IMR-90 (cell line): ENCODE measurements around the gene CLIP3. TPM values are rescaled to one million over a fixed set of nuclear protein-coding genes. Genes with fewer than 3 reads are reported as not detected.

ENCODE experiments used
- ATAC-seq: fragments of 200-7000 bp; cut with Tn5 transposase; 2 replicates; pipeline ENCODE4 v1.9.1; 2020; ENCODE audit warnings: low read depth, mild to moderate bottlenecking, moderate library complexity
- BruUV-seq: library from RNA; stranded (reverse); fragments of 400-500 nt; replicated peaks from 2 replicates; lab custom pipeline; 2021; lab: Mats Ljungman, UMichigan
- CTCF ChIA-PET: fragments of 300-600 bp; formaldehyde crosslinking; extraction: SDS; loops from one replicate; lab custom pipeline; 2021; ENCODE audit warnings: antibody characterized with exemption; lab: Yijun Ruan, JAX
- POLR2A ChIA-PET: fragments of 300-600 bp; sonication (Branson Sonifier 250); formaldehyde crosslinking; loops from one replicate; lab custom pipeline; 2022; ENCODE audit warnings: antibody characterized with exemption; ENCODE audit not compliant: unreplicated experiment; lab: Charles Lee
- DNase-seq: peaks from one replicate; pipeline ENCODE4 v3.0.0; 2013
- H2AFZ ChIP-seq: replicated peaks from 2 replicates; pipeline ENCODE3; 2013; ENCODE audit warnings: low read length, mild to moderate bottlenecking; ENCODE audit not compliant: poor library complexity
- H2AK5ac ChIP-seq: 2 replicates; pipeline ENCODE4 v1.6.1; 2013; ENCODE audit warnings: low read depth, low read length, inconsistent platforms
- H2AK9ac ChIP-seq: replicated peaks from 2 replicates; pipeline ENCODE3; 2013; ENCODE audit warnings: mild to moderate bottlenecking, low read depth, low read length, moderate library complexity; ENCODE audit not compliant: poor library complexity
- H2BK120ac ChIP-seq: 2 replicates; pipeline ENCODE4 v1.6.1; 2013; ENCODE audit warnings: low read depth, low read length, inconsistent platforms
- H2BK15ac ChIP-seq: 3 replicates; pipeline ENCODE4 v1.6.1; 2013; ENCODE audit warnings: low read depth, low read length, inconsistent platforms
- H2BK20ac ChIP-seq: 2 replicates; pipeline ENCODE4 v1.6.1; 2013; ENCODE audit warnings: low read depth, mild to moderate bottlenecking, inconsistent platforms, low read length, moderate library complexity
- H2BK5ac ChIP-seq: 2 replicates; pipeline ENCODE4 v1.6.1; 2013; ENCODE audit warnings: mild to moderate bottlenecking, low read depth, low read length, inconsistent platforms; ENCODE audit not compliant: poor library complexity, severe bottlenecking
- H3K14ac ChIP-seq: replicated peaks from 2 replicates; pipeline ENCODE4 v1.6.1; 2013; ENCODE audit warnings: low read depth, low read length, inconsistent platforms
- H3K18ac ChIP-seq: 2 replicates; pipeline ENCODE4 v1.6.1; 2013; ENCODE audit warnings: low read depth, low read length, control low read depth
- H3K23ac ChIP-seq: 2 replicates; pipeline ENCODE4 v1.6.1; 2013; ENCODE audit warnings: low read depth, low read length, inconsistent platforms
- H3K27ac ChIP-seq: 2 replicates; pipeline ENCODE4 v1.5.1; 2013; ENCODE audit warnings: mild to moderate bottlenecking, control low read depth, low read length; ENCODE audit not compliant: insufficient read depth
- H3K27me3 ChIP-seq: 2 replicates; pipeline ENCODE4 v1.6.1; 2013; ENCODE audit warnings: low read length; ENCODE audit not compliant: control insufficient read depth, insufficient read depth
- H3K36me3 ChIP-seq: 2 replicates; pipeline ENCODE4 v1.6.1; 2013; ENCODE audit warnings: low read length, mixed read lengths; ENCODE audit not compliant: control insufficient read depth, insufficient read depth
- H3K4ac ChIP-seq: 2 replicates; pipeline ENCODE4 v1.6.1; 2013; ENCODE audit warnings: low read depth, low read length, inconsistent platforms
- H3K4me1 ChIP-seq: 2 replicates; pipeline ENCODE4 v1.6.1; 2013; ENCODE audit warnings: low read length, mixed read lengths; ENCODE audit not compliant: control insufficient read depth, insufficient read depth
- H3K4me2 ChIP-seq: 2 replicates; pipeline ENCODE4 v1.6.1; 2013; ENCODE audit warnings: low read depth, mild to moderate bottlenecking, control low read depth, low read length, moderate library complexity
- H3K4me3 ChIP-seq: 2 replicates; pipeline ENCODE4 v1.5.1; 2013; ENCODE audit warnings: low read depth, mild to moderate bottlenecking, control low read depth, low read length, moderate library complexity; ENCODE audit not compliant: insufficient read depth
- H3K56ac ChIP-seq: 2 replicates; pipeline ENCODE4 v1.6.1; 2013; ENCODE audit warnings: low read length, inconsistent platforms; ENCODE audit not compliant: insufficient read depth; ENCODE audit errors: extremely low read depth
- H3K79me1 ChIP-seq, 2 experiments: 2 replicates each; pipeline ENCODE4 v1.6.1; 2013; ENCODE audit warnings: low read length in 2 of 2, inconsistent platforms in 1 of 2, low read depth in 1 of 2
- H3K9ac ChIP-seq: 2 replicates; pipeline ENCODE4 v1.6.1; 2013; ENCODE audit warnings: low read depth, low read length, control low read depth
- H3K9me1 ChIP-seq: 2 replicates; pipeline ENCODE4 v1.6.1; 2013; ENCODE audit warnings: low read length, inconsistent platforms; ENCODE audit not compliant: insufficient read depth
- H3K9me3 ChIP-seq: 2 replicates; pipeline ENCODE4 v1.6.1; 2013; ENCODE audit warnings: low read length; ENCODE audit not compliant: control insufficient read depth, insufficient read depth
- H4K20me1 ChIP-seq: 2 replicates; pipeline ENCODE4 v1.6.1; 2013; ENCODE audit warnings: low read length, inconsistent platforms; ENCODE audit not compliant: insufficient read depth
- H4K5ac ChIP-seq: 2 replicates; pipeline ENCODE4 v1.6.1; 2013; ENCODE audit warnings: mild to moderate bottlenecking, low read depth, low read length, control low read depth
- H4K8ac ChIP-seq, 2 experiments: 2 replicates each; pipeline ENCODE4 v1.6.1; 2013; ENCODE audit warnings: low read depth in 2 of 2, low read length in 2 of 2, control low read depth in 1 of 2, inconsistent platforms in 1 of 2
- H4K91ac ChIP-seq: 2 replicates; pipeline ENCODE4 v1.6.1; 2013; ENCODE audit warnings: low read depth, low read length, inconsistent platforms; ENCODE audit not compliant: insufficient read depth
- BHLHE40 ChIP-seq: fragments of 150-350 bp; IDR thresholded peaks from 2 replicates; pipeline ENCODE4 v1.6.1; 2016; ENCODE audit warnings: mild to moderate bottlenecking, low read depth, low read length
- CEBPB ChIP-seq: IDR thresholded peaks from 2 replicates; pipeline ENCODE4 v1.6.1; 2012; ENCODE audit warnings: low read depth, low read length, improper control_type of control experiment
- CHD1 ChIP-seq: IDR thresholded peaks from 2 replicates; pipeline ENCODE4 v1.6.1; 2012; ENCODE audit warnings: low read depth, low read length, improper control_type of control experiment
- CTCF ChIP-seq: conservative IDR thresholded peaks from 2 replicates; pipeline ENCODE4 v1.5.1; 2012; ENCODE audit warnings: mild to moderate bottlenecking, low read depth, low read length, improper control_type of control experiment
- FOS ChIP-seq: fragments of 150-350 bp; IDR thresholded peaks from 2 replicates; pipeline ENCODE4 v1.6.1; 2016; ENCODE audit warnings: low read depth, low read length
- MAZ ChIP-seq: IDR thresholded peaks from 2 replicates; pipeline ENCODE4 v1.6.1; 2012; ENCODE audit warnings: low read depth, mild to moderate bottlenecking, low read length, improper control_type of control experiment, moderate library complexity, borderline replicate concordance
- MXI1 ChIP-seq: IDR thresholded peaks from 2 replicates; pipeline ENCODE4 v1.6.1; 2012; ENCODE audit warnings: low read depth, mild to moderate bottlenecking, low read length, moderate library complexity, borderline replicate concordance
- POLR2A ChIP-seq: IDR thresholded peaks from 2 replicates; pipeline ENCODE4 v1.6.1; 2012; ENCODE audit warnings: mild to moderate bottlenecking, low read depth, low read length
- RAD21 ChIP-seq: IDR thresholded peaks from 2 replicates; pipeline ENCODE4 v1.6.1; 2012; ENCODE audit warnings: low read length, improper control_type of control experiment
- SMC3 ChIP-seq: fragments of 150-350 bp; IDR thresholded peaks from 2 replicates; pipeline ENCODE4 v1.6.1; 2016; ENCODE audit warnings: low read depth, mild to moderate bottlenecking, antibody characterized with exemption, low read length, moderate library complexity
- USF2 ChIP-seq: fragments of 150-350 bp; IDR thresholded peaks from 2 replicates; pipeline ENCODE4 v1.6.1; 2017; ENCODE audit warnings: mild to moderate bottlenecking, antibody characterized with exemption, low read length, low read depth
- WGBS, 2 experiments: methylation state at CpG; one replicate each; pipeline versions ENCODE4 v1.1.5 to v1.1.7; 2013; ENCODE audit warnings: missing lambda C conversion rate in 2 of 2; ENCODE audit not compliant: insufficient read length in 1 of 2; ENCODE audit errors: extremely low coverage in 2 of 2; 5-methylcytosine and 5-hydroxymethylcytosine counted together
- dilution Hi-C: fragments of 300-500 bp; cut with HindIII; formaldehyde crosslinking; loops from one replicate; pipeline ENCODE4 v1.14.3; 2018; ENCODE audit warnings: low sequenced_read_pairs; ENCODE audit not compliant: unreplicated experiment
- in situ Hi-C: fragments of 300-500 bp; cut with MboI; formaldehyde crosslinking; loops from 3 replicates; pipeline ENCODE4 v1.14.3; 2019; ENCODE audit warnings: low sequenced_read_pairs, inconsistent platforms, mixed read lengths
- intact Hi-C: fragments of 100-400 bp; cut with micrococcal nuclease; formaldehyde crosslinking; loops from 2 replicates; pipeline ENCODE4 v1.10.0; 2022
- polyA plus RNA-seq, 3 experiments: library from polyadenylated mRNA; depleted of rRNA; stranded (reverse); fragments of >200 nt; gene quantifications; 2 replicates each; pipeline ENCODE4 v1.2.3, GENCODE V29; 2012; ENCODE audit warnings: low replicate concordance in 1 of 3
- total RNA-seq: library from RNA; depleted of rRNA; stranded (reverse); fragments of >200 nt; gene quantifications from 2 replicates; pipeline ENCODE4 v1.2.3, GENCODE V29; 2012
- TF ChIP-seq, protein P1 (sequence below): fragments of 150-350 bp; IDR thresholded peaks from 2 replicates; pipeline ENCODE4 v1.6.1; 2016; ENCODE audit warnings: low read depth, mild to moderate bottlenecking, low read length, moderate library complexity, borderline replicate concordance

CLIP3 gene
- total and polyA plus RNA-seq, 2 of the 4 experiments (the other 2 are of a cell fraction), result 5.4 to 28.7 TPM

GRCh38 chr19:35988824-35989223 is 43.8 kb downstream of the CLIP3 start:
- dilution Hi-C loops, result no loop called here

More at GRCh38 chr19:35988824-35989223, 43.8 kb downstream of the CLIP3 start:
- no peaks in the 10 kb centered on the region for H3K79me1 ChIP-seq
- H2BK20ac ChIP-seq, result no peak overlapping the region
- no peak overlapping the region for H3K14ac ChIP-seq
- H3K4me1 ChIP-seq, result no peaks in the 10 kb centered on the region
- no TSS peak for BruUV-seq
- no peak overlapping the region for H3K56ac ChIP-seq
- H4K91ac ChIP-seq, result no peak overlapping the region
- H2BK5ac ChIP-seq, result no peak overlapping the region
- H4K20me1 ChIP-seq, result no peaks in the 10 kb centered on the region; the same call in 1 of the 2 replicates
- H2AFZ ChIP-seq, result no peak overlapping the region
- DNase-seq, result no peak
- no peak for ATAC-seq
- H3K4me3 ChIP-seq, result no peak overlapping the region
- no peak overlapping the region for H2AK5ac ChIP-seq
- H4K5ac ChIP-seq, result no peak overlapping the region
- H3K27me3 ChIP-seq, result peaks cover 23% of the 10 kb centered on the region
- H3K9me3 ChIP-seq, result peaks cover 5% of the 10 kb centered on the region
- no CpG with 5 or more reads among the region's 3 CpGs for WGBS, 2 experiments
- H4K8ac ChIP-seq, result no peak overlapping the region
- H3K4ac ChIP-seq, result no peak overlapping the region
- no peak overlapping the region for H2BK120ac ChIP-seq
- no peak overlapping the region for H2AK9ac ChIP-seq
- H3K27ac ChIP-seq, result no peak overlapping the region
- no peak overlapping the region for H2BK15ac ChIP-seq
- H3K18ac ChIP-seq, result no peak overlapping the region
- intact Hi-C loops, result no loop called here
- H3K4me2 ChIP-seq, result no peak overlapping the region
- in situ Hi-C loops, result no loop called here
- H3K36me3 ChIP-seq, result no peaks in the 10 kb centered on the region
- TF ChIP-seq RAD21 (no peak), FOS (no peak), MXI1 (no peak), MAZ (no peak), BHLHE40 (no peak), CTCF (no peak), POLR2A (no peak), USF2 (no peak), CHD1 (no peak), CEBPB (no peak), SMC3 (no peak)
- TF ChIP-seq, protein P1, sequence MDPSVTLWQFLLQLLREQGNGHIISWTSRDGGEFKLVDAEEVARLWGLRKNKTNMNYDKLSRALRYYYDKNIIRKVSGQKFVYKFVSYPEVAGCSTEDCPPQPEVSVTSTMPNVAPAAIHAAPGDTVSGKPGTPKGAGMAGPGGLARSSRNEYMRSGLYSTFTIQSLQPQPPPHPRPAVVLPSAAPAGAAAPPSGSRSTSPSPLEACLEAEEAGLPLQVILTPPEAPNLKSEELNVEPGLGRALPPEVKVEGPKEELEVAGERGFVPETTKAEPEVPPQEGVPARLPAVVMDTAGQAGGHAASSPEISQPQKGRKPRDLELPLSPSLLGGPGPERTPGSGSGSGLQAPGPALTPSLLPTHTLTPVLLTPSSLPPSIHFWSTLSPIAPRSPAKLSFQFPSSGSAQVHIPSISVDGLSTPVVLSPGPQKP, result no peak
- ChIA-PET CTCF (no interaction called here), POLR2A (no interaction called here)
- H3K9me1 ChIP-seq, result no peaks in the 10 kb centered on the region
- H3K9ac ChIP-seq, result no peak overlapping the region
- no peak overlapping the region for H3K23ac ChIP-seq
